Measurements from ENCODE around the gene KLHDC7A. TPM values are rescaled to one million over a fixed set of nuclear protein-coding genes. Genes with fewer than 3 reads are reported as not detected.

KLHDC7A gene
- total RNA-seq, 4 donors from 2014 or later = 0.48 to 7.6 (median 1.3) TPM

DNA sequence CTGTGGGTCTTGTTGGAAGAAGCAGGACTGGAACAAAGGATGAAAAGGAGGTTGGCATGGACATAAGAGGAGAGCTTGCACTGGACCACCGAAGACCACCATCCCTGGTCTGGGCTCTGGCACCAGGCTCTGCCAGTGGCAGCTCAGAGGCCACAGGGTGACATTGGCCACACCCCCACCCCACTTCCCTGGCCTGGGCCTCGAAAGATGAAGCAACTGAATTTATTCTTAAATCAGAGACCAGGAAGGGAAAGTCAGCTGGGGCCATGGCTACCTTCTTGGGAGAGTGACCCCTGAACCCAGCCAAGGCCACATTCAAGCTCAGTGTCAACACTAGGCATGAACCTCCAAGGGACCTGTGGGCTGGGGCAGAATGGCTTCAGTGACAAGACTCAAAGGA lies 4.0 kb downstream of the KLHDC7A start:
- intact Hi-C loops (cut with DNase I) = no loop called here
- H3K27me3 ChIP-seq = peaks cover 0 to 72% (median 0%) of the 10 kb centered on the region in 4 donors
- TF ChIP-seq, protein P1, sequence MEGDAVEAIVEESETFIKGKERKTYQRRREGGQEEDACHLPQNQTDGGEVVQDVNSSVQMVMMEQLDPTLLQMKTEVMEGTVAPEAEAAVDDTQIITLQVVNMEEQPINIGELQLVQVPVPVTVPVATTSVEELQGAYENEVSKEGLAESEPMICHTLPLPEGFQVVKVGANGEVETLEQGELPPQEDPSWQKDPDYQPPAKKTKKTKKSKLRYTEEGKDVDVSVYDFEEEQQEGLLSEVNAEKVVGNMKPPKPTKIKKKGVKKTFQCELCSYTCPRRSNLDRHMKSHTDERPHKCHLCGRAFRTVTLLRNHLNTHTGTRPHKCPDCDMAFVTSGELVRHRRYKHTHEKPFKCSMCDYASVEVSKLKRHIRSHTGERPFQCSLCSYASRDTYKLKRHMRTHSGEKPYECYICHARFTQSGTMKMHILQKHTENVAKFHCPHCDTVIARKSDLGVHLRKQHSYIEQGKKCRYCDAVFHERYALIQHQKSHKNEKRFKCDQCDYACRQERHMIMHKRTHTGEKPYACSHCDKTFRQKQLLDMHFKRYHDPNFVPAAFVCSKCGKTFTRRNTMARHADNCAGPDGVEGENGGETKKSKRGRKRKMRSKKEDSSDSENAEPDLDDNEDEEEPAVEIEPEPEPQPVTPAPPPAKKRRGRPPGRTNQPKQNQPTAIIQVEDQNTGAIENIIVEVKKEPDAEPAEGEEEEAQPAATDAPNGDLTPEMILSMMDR (IDR thresholded peaks at IDR 0.05) = no peak
- TF ChIP-seq POLR2A (IDR thresholded peaks at IDR 0.05) = no peak
- no peak overlapping the region for H3K27ac ChIP-seq
- no peak overlapping the region for H3K4me3 ChIP-seq
- DNase-seq = no peak
- no peaks in the 10 kb centered on the region for H3K9me3 ChIP-seq
- no peaks in the 10 kb centered on the region for H3K36me3 ChIP-seq
- WGBS, 2 donors = 48 to 57% methylated on average over 1 to 2 of the region's 2 CpGs
- H3K4me1 ChIP-seq = peaks cover 0 to 22% (median 0%) of the 10 kb centered on the region in 3 donors

DNA sequence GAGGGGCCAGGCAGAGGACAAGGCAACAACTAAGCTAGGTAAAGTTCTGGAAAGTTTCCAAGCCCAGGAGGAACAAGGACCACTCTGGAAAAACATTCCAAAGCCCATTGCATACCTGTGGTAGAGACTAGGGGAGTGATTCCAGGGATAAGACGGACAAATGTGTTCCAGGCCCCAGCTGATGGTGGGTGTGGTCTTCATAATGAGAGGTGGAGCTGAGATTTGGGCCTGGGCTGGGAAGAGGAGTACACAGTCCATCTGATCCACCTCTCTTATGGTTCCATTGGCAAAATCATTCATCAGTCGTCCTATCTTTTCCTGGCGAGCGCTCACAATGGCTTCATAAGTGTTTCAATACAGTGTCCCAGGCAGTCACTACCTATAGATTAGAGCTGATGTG lies 4.5 kb downstream of the KLHDC7A start:
- TF ChIP-seq, protein P1 (IDR thresholded peaks at IDR 0.05) = no peak
- TF ChIP-seq POLR2A (IDR thresholded peaks at IDR 0.05) = no peak
- H3K9me3 ChIP-seq = no peaks in the 10 kb centered on the region
- H3K36me3 ChIP-seq = no peaks in the 10 kb centered on the region
- no peak overlapping the region for H3K27ac ChIP-seq
- 91 to 94% methylated on average over 3 to 4 of the region's 4 CpGs for WGBS, 2 donors
- H3K4me1 ChIP-seq = peaks cover 0 to 17% (median 0%) of the 10 kb centered on the region in 3 donors
- no peak for DNase-seq
- H3K27me3 ChIP-seq = peaks cover 0 to 72% (median 0%) of the 10 kb centered on the region in 4 donors
- intact Hi-C loops (cut with DNase I) = no loop called here
- H3K4me3 ChIP-seq = no peak overlapping the region

DNA sequence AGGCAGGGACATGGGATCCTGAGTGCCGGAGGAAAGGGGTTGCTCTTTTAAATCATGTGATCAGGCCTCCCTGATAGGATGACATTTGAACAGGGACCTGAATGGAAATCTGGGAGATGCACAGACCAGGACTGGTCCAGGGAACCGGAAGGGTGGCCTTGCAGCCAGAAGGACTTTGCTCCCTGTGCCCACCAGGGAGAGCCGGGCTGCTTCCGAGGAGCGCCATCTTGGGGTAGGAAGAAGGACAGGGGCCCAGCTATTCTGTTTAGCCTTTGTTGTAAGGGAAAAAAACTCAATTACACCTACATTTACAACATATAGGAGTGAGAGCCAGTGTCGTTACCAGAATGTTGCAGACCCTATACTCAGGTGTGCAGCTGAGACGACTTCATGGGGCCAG lies 5.5 kb downstream of the KLHDC7A start:
- Histone ChIP-seq H3K36me3 (no peaks in the 10 kb centered on the region), H3K27me3 (peaks cover 0 to 69% (median 0%) of the 10 kb centered on the region in 4 donors), H3K4me3 (no peak overlapping the region), H3K4me1 (peaks cover 0 to 7% (median 0%) of the 10 kb centered on the region in 3 donors), H3K27ac (no peak overlapping the region), H3K9me3 (no peaks in the 10 kb centered on the region)
- intact Hi-C loops (cut with DNase I) = no loop called here
- 39 to 44% methylated on average over 7 of the region's 7 CpGs for WGBS, 2 donors
- TF ChIP-seq POLR2A (IDR thresholded peaks at IDR 0.05) = no peak
- TF ChIP-seq, protein P1 (IDR thresholded peaks at IDR 0.05) = peak in 1 of 6 experiments; percentile 12
- no peak for DNase-seq

DNA sequence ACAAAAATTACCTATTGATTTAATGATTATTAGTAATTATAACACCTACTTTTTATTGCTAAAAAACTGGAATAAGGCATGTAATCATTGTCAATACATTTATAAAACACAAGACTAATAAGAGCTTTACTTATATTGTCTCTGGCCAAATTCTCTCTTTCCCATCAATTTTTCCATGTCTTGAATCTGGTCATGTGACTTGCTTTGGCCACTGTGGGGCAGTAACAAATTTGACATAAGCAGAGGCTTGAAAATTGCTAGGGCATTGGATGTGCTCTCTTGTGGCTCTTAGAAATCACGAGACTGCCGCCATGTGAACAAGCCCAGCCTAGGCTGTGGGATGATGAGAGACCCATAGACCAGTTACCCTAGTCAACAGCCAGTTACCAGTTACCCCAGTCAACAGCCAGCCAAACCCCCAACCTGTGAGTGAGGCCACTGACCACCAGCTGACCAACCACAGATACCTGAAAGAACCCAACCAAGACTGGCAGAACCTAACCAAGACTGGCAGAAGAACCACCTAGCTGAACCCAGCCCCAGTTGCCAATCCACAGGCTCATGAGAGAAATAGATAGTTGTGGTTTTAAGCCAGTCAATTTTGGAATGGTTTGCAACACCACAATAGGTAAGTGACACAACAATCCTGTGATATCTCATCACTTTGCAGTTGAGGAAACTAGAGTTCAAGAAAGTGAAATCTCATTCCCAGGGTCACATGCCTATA lies 8.8 kb downstream of the KLHDC7A start:
- no peak for TF ChIP-seq POLR2A (IDR thresholded peaks at IDR 0.05)
- TF ChIP-seq, protein P1 (IDR thresholded peaks at IDR 0.05) = no peak
- no peaks in the 10 kb centered on the region for H3K36me3 ChIP-seq
- H3K4me1 ChIP-seq = no peaks in the 10 kb centered on the region
- peaks cover 0 to 66% (median 0%) of the 10 kb centered on the region in 4 donors for H3K27me3 ChIP-seq
- 92 to 100% methylated on average over 1 to 2 of the region's 2 CpGs for WGBS, 2 donors
- intact Hi-C loops (cut with DNase I) = no loop called here
- H3K27ac ChIP-seq = no peak overlapping the region
- H3K9me3 ChIP-seq = no peaks in the 10 kb centered on the region
- H3K4me3 ChIP-seq = no peak overlapping the region
- no peak for DNase-seq

DNA sequence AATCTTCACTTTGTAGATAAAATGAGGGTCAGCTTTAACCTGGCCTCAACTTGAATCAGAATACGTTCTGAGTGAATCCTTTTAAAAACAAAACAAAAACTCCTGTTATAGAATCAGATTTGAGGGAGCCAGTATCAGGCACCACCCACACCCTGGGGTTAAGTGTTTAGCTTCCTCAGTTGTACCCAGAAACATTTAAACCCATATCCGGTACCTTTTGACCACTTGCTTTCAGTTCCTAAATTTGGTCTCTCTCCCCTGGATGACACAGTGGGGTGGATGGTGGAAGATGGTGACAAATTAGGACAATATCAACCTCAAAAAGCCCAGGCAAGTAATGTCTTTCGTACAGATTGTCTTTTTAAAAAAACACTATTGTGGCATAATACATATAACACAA lies 10.4 kb downstream of the KLHDC7A start:
- Histone ChIP-seq H3K27me3 (peaks cover 0 to 55% (median 0%) of the 10 kb centered on the region in 4 donors), H3K36me3 (no peaks in the 10 kb centered on the region), H3K9me3 (no peaks in the 10 kb centered on the region), H3K27ac (no peak overlapping the region), H3K4me1 (no peaks in the 10 kb centered on the region), H3K4me3 (no peak overlapping the region)
- TF ChIP-seq POLR2A (IDR thresholded peaks at IDR 0.05) = no peak
- TF ChIP-seq, protein P1 (IDR thresholded peaks at IDR 0.05) = no peak
- 38 to 50% methylated on average over 3 of the region's 3 CpGs for WGBS, 2 donors
- intact Hi-C loops (cut with DNase I) = no loop called here
- DNase-seq = no peak

All from esophagus squamous epithelium (tissue), 5 donors.